DND-41 (cell line): ENCODE results near the gene LINGO3.

ENCODE experiments used
- CTCF ChIP-seq: IDR thresholded peaks from 2 replicates; pipeline ENCODE4 v1.5.1; 2012; ENCODE audit warnings: borderline replicate concordance, low read length, moderate library complexity, mild to moderate bottlenecking; ENCODE audit not compliant: poor library complexity, severe bottlenecking; ENCODE audit errors: extremely low read depth
- EZH2 ChIP-seq: IDR thresholded peaks from 3 replicates; pipeline ENCODE4 v1.6.1; 2012; ENCODE audit warnings: borderline replicate concordance, low read depth, mild to moderate bottlenecking, moderate library complexity, low read length, inconsistent platforms; ENCODE audit not compliant: severe bottlenecking

DNA sequence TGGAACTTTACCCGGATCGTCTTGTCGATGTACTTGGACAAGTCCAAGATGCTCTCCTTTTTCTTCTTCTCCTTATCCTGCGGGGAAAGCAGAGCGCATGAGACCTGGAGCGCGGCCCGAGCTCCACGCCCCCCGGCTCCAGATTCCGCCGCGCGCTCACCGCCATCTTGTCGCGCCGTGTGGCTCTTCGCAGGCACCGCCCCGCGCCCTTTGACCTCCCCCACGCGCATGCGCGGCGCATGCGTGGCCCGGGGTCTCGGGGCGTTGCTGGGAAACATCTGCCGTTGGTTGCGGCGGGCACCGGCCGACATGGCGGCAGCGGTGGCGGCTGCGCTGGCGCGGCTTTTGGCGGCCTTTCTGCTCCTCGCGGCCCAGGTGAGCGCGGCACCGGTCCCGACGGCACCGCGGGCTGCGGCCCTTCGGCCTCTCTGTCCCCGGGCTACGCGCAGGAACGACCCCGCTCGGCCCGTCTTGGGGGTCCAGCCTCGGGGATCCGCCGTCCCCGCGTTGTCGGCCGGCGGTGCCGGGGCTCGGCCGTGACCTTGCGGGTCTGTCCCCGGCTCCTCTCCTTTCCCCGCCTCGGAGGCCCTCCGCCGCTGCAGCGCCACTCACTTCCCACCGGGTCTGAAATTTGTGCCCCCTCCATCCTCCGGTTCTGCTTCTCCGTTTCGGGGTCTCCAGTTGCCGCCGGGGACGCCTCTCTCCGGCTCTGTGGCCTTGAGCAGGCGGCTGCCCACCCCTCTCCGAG lies 20.6 kb upstream of the LINGO3 start, which contains the start of the genes LSM7 and SPPL2B:
- TF ChIP-seq EZH2 (no peak), CTCF (no peak)
